HAP-1 (cell line): ENCODE measurements around the gene RHEB.

ENCODE experiments used
- DNase-seq, 2 experiments: peaks; one replicate each; pipeline ENCODE4 v3.0.0-alpha.2; 2016 to 2020; ENCODE audit warnings: low spot score in 2 of 2
- H3K27me3 ChIP-seq: fragments of 250-450 bp; sonication (Bioruptor Pico); 2 replicates; pipeline ENCODE4 v1.5.1; 2020; ENCODE audit warnings: low read depth, mild to moderate bottlenecking, moderate library complexity
- H3K36me3 ChIP-seq: fragments of 250-450 bp; sonication (Bioruptor Pico); replicated peaks from 2 replicates; pipeline ENCODE4 v1.5.1; 2020; ENCODE audit warnings: mild to moderate bottlenecking
- H3K4me1 ChIP-seq: fragments of 250-450 bp; sonication (Bioruptor Pico); 2 replicates; pipeline ENCODE4 v1.5.1; 2020; ENCODE audit warnings: mild to moderate bottlenecking
- H3K4me3 ChIP-seq: fragments of 250-450 bp; sonication (Bioruptor Pico); 2 replicates; pipeline ENCODE4 v1.5.1; 2020; ENCODE audit warnings: mild to moderate bottlenecking, moderate library complexity
- H3K9me3 ChIP-seq: fragments of 250-450 bp; sonication (Bioruptor Pico); 2 replicates; pipeline ENCODE4 v1.5.1; 2020; ENCODE audit warnings: mild to moderate bottlenecking, moderate library complexity
- in situ Hi-C: fragments of 300-500 bp; cut with MboI; formaldehyde crosslinking; loops from 3 replicates; pipeline ENCODE4 v1.14.3; 2020; ENCODE audit warnings: low sequenced_read_pairs, inconsistent platforms, mixed read lengths

RHEB gene

DNA sequence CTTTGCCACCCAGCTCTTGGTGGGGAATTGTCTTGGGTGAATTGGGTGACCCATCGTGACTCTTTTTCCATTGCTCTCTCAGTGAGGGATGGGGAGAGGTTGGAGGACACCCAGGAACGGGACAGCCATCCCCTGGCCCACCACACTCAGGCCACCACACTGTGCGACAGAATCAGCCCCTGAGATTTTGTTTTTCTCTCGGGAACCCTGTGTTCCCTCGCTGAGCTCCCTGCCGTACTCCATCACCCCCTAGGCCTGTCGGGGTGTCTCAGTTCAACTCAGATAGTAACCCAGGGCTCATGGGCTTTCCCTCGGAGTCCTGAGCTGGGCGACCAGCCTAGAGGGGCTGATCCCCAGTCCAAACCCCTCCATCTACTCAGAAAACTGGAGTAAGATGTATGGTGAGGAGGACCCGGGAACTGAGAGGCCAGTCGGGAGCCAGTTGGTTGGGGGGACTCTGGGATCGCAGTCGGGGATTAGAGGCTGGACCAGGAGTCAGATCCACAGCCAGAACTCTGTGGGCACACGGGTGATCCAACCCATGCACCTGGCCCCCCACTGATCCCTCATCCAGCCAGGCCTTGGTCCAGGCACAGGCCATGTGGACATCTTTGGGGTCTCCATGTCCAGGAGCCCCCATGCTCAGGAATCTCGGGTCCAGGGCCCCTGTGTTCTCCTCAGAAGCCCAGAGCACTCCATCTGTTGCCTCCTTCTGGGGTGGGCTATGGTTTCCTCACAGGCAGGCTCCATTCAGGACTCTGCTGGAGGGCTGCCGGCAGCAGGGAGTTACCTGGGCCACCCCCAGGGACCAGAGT is 89.1 kb downstream of the RHEB start:
- DNase-seq: no peak
- Histone ChIP-seq H3K36me3 (no peaks in the 10 kb centered on the region), H3K4me1 (no peaks in the 10 kb centered on the region), H3K9me3 (no peaks in the 10 kb centered on the region), H3K27me3 (no peaks in the 10 kb centered on the region), H3K4me3 (no peak overlapping the region)
- in situ Hi-C loops: no loop called here

- Histone ChIP-seq H3K36me3 (no peaks in the 10 kb centered on the region), H3K9me3 (no peaks in the 10 kb centered on the region), H3K27me3 (no peaks in the 10 kb centered on the region; the same call in 1 of the 2 replicates), H3K4me3 (no peak overlapping the region), H3K4me1 (no peaks in the 10 kb centered on the region)
- DNase-seq: no peak
- in situ Hi-C loops: no loop called here
Measured at GRCh38 chr7:151429560-151430331, 89.9 kb downstream of the RHEB start.

DNA sequence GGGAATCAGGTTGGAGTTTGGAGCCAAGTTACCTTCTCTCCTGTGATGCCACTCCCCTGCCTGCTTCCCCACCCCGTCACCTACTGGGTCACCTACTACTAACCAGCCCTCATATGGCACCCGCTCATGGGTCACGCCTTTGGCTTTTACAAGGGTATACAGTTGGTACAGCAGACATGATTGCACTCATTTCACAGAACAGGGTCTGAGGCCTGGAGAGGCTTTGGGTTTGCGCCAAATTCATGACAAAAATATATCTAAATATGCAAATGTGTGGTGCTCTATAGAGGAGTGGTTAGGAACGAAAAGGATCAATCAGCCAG is 90.5 kb downstream of the RHEB start:
- Histone ChIP-seq H3K36me3 (no peaks in the 10 kb centered on the region), H3K4me1 (no peaks in the 10 kb centered on the region), H3K9me3 (no peaks in the 10 kb centered on the region), H3K27me3 (no peaks in the 10 kb centered on the region; the same call in 1 of the 2 replicates), H3K4me3 (no peak overlapping the region)
- DNase-seq: no peak
- in situ Hi-C loops: no loop called here

- Histone ChIP-seq H3K27me3 (no peaks in the 10 kb centered on the region; the same call in 1 of the 2 replicates), H3K4me1 (no peaks in the 10 kb centered on the region), H3K9me3 (no peaks in the 10 kb centered on the region), H3K4me3 (no peak overlapping the region), H3K36me3 (no peaks in the 10 kb centered on the region)
- in situ Hi-C loops: no loop called here
- no peak for DNase-seq
Measured at GRCh38 chr7:151428378-151429236, 91.1 kb downstream of the RHEB start.

- Histone ChIP-seq H3K4me1 (no peaks in the 10 kb centered on the region), H3K27me3 (no peaks in the 10 kb centered on the region; the same call in 1 of the 2 replicates), H3K9me3 (no peaks in the 10 kb centered on the region), H3K36me3 (no peaks in the 10 kb centered on the region), H3K4me3 (no peak overlapping the region)
- in situ Hi-C loops: no loop called here
- DNase-seq: no peak
Measured at GRCh38 chr7:151427705-151428377, 91.9 kb downstream of the RHEB start.

- no peak for DNase-seq
- no peaks in the 10 kb centered on the region for H3K4me1 ChIP-seq
- in situ Hi-C loops: no loop called here
- no peak overlapping the region for H3K4me3 ChIP-seq
- 0 out of 2 replicates have a peak, but pooled peaks cover 1% of the 10 kb centered on the region for H3K9me3 ChIP-seq
- H3K36me3 ChIP-seq: no peaks in the 10 kb centered on the region
- no peaks in the 10 kb centered on the region; the same call in 1 of the 2 replicates for H3K27me3 ChIP-seq
Measured at GRCh38 chr7:151426904-151427704, 92.6 kb downstream of the RHEB start.

GRCh38 chr7:151426441-151426903 is 93.2 kb downstream of the RHEB start:
- DNase-seq: no peak
- Histone ChIP-seq H3K27me3 (no peaks in the 10 kb centered on the region; the same call in 1 of the 2 replicates), H3K4me3 (no peak overlapping the region), H3K4me1 (no peaks in the 10 kb centered on the region), H3K36me3 (no peaks in the 10 kb centered on the region), H3K9me3 (peaks cover 7% of the 10 kb centered on the region; the same call in 1 of the 2 replicates)
- in situ Hi-C loops: no loop called here

GRCh38 chr7:151425670-151426440 is 93.8 kb downstream of the RHEB start:
- Histone ChIP-seq H3K36me3 (no peaks in the 10 kb centered on the region), H3K9me3 (peaks cover 7% of the 10 kb centered on the region; the same call in 1 of the 2 replicates), H3K27me3 (no peaks in the 10 kb centered on the region; the same call in 1 of the 2 replicates), H3K4me3 (no peak overlapping the region), H3K4me1 (no peaks in the 10 kb centered on the region)
- DNase-seq: no peak
- in situ Hi-C loops: no loop called here

DNA sequence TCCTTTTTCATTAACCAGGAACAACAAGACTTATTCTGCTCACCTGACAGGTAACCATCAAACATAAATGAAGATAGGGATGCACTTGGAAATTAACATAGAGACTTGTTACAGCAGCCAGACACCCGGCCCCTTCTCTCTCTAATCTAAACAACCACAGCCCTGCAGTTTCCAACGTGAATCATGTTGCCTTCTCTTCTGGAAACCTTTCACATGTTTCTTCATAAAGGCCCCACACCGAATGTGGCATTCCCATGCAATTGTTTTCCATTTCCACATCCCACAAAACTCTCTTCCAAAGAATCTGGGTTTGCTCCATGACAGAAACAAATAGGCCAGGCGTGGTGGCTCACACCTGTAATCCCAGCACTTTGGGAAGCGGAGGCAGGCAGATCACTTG is 94.9 kb downstream of the RHEB start:
- Histone ChIP-seq H3K36me3 (no peaks in the 10 kb centered on the region), H3K27me3 (no peaks in the 10 kb centered on the region; the same call in 1 of the 2 replicates), H3K4me1 (no peaks in the 10 kb centered on the region), H3K4me3 (no peak overlapping the region), H3K9me3 (peaks cover 7% of the 10 kb centered on the region; the same call in 1 of the 2 replicates)
- no peak for DNase-seq
- in situ Hi-C loops: no loop called here

DNA sequence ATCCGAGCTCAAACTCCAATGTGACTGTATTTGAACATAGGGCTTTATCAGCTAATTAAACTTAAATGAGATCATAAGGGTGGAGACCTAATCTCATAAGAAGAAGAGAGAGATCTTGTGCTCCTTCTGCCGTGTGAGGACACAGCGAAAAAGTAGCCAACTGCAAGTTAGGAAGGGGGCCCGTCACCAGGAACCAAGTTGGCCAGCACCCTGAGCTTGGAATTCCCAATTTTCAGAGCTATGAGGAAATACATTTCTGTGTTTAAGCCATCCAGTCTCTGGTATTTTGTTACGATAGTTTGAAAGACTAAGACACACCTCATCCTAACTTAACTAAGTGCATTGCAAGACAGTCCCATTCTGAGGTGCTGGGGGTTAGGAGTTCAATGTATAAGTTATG is 95.8 kb downstream of the RHEB start:
- in situ Hi-C loops: no loop called here
- no peak for DNase-seq
- H3K4me1 ChIP-seq: no peaks in the 10 kb centered on the region
- H3K36me3 ChIP-seq: no peaks in the 10 kb centered on the region
- H3K4me3 ChIP-seq: no peak overlapping the region
- H3K27me3 ChIP-seq: no peaks in the 10 kb centered on the region; the same call in 1 of the 2 replicates
- peaks cover 7% of the 10 kb centered on the region; the same call in 1 of the 2 replicates for H3K9me3 ChIP-seq

- Histone ChIP-seq H3K27me3 (no peaks in the 10 kb centered on the region; the same call in 1 of the 2 replicates), H3K36me3 (no peaks in the 10 kb centered on the region), H3K4me1 (no peaks in the 10 kb centered on the region), H3K9me3 (peaks cover 7% of the 10 kb centered on the region; the same call in 1 of the 2 replicates), H3K4me3 (no peak overlapping the region)
- DNase-seq: no peak
- in situ Hi-C loops: no loop called here
Measured at GRCh38 chr7:151423226-151423625, 96.5 kb downstream of the RHEB start.

DNA sequence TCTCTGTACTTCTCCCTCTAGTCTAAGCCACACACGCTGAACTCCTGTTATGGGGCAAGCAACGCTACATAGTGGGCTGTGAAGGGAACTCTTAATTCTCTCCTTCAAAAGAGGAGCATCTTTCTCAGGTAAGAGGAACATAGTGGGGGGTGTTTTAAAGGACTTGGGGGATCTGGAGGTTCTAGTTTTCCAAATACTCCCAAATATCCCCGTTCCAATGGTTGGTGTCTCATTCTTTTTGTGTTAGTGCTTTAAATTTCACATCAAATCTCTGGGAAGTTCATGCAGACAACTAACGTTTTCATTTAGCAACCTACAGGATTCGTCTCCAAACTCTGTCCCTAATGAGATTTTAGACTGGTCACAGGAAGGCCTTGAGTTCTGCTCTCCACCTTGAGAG is 97.5 kb downstream of the RHEB start:
- peaks cover 7% of the 10 kb centered on the region; the same call in 1 of the 2 replicates for H3K9me3 ChIP-seq

More for the DNA sequence above, 97.5 kb downstream of the RHEB start:
- no peaks in the 10 kb centered on the region for H3K4me1 ChIP-seq
- H3K27me3 ChIP-seq: no peaks in the 10 kb centered on the region; the same call in 1 of the 2 replicates
- no peak for DNase-seq
- no peaks in the 10 kb centered on the region for H3K36me3 ChIP-seq
- in situ Hi-C loops: no loop called here
- H3K4me3 ChIP-seq: no peak overlapping the region
